ENCODE data around the gene NEURL4. TPM values are rescaled to one million over a fixed set of nuclear protein-coding genes. Genes with fewer than 3 reads are reported as not detected.

Gene NEURL4
- total RNA-seq, 8 experiments from 2014 or later: 11.4 to 44.6 (median 27.1) TPM

GRCh38 chr17:7355573-7355972, 26.4 kb upstream of the NEURL4 start:
- H3K4me1 ChIP-seq (replicated peaks in 1 of 2): peaks cover 25 to 40% of the 10 kb centered on the region in 2 donors
- in situ Hi-C loops (cut with MboI; ENCODE audit: low pct_unique_long_range_greater_than_20kb in 2 of 9, low sequenced_read_pairs in 9 of 9, unreplicated experiment in 9 of 9): no loop called here
- no peak overlapping the region for H3K27ac ChIP-seq
- 20% methylated on average over 2 of the region's 8 CpGs; no CpG with 5 or more reads in 9 of the 10 experiments for whole genome bisulfite sequencing, 10 experiments
- no peak overlapping the region for H3K4me3 ChIP-seq
- ATAC-seq (replicated peaks in 6 of 8): no peak

GRCh38 chr17:7355053-7355452, 25.9 kb upstream of the NEURL4 start, which contains the start of gene TMEM95:
Gene TMEM95 (plus strand): TSS chr17:7355156. CDS start chr17:7355205, 49 bp downstream.
- no peak within 1 kb of the TSS for H3K27ac ChIP-seq
- peak in 1 of 8 experiments; percentile 1 for ATAC-seq (replicated peaks in 6 of 8)
- in situ Hi-C loops (cut with MboI; ENCODE audit: low pct_unique_long_range_greater_than_20kb in 2 of 9, low sequenced_read_pairs in 9 of 9, unreplicated experiment in 9 of 9): no loop called here
- 0 to 78% (median 10%) methylated on average over 1 to 7 of the region's 10 CpGs; no CpG with 5 or more reads in 6 of the 10 experiments for WGBS, 10 experiments
- H3K4me3 ChIP-seq: peak within 1 kb of the TSS in 2 of 5 donors; percentile 4 to 13
- peaks cover 25 to 40% of the 10 kb centered on the region in 2 donors for H3K4me1 ChIP-seq (replicated peaks in 1 of 2)

- Histone ChIP-seq H3K27ac (no peak overlapping the region), H3K4me1 (replicated peaks in 1 of 2) (peaks cover 31 to 46% of the 10 kb centered on the region in 2 donors), H3K4me3 (peak overlapping the region in 2 of 5 donors; percentile 4 to 13)
- in situ Hi-C loops (cut with MboI; ENCODE audit: low pct_unique_long_range_greater_than_20kb in 2 of 9, low sequenced_read_pairs in 9 of 9, unreplicated experiment in 9 of 9): no loop called here
- ATAC-seq (replicated peaks in 6 of 8): peak in 5 of 8 experiments; percentile 8 to 33 (median 13)
- WGBS, 10 experiments: 20 to 100% (median 67%) methylated on average over 1 to 6 of the region's 9 CpGs; no CpG with 5 or more reads in 3 of the 10 experiments
Observed at GRCh38 chr17:7354262-7354843, 25.2 kb upstream of the NEURL4 start.

- in situ Hi-C loops (cut with MboI; ENCODE audit: low pct_unique_long_range_greater_than_20kb in 2 of 9, low sequenced_read_pairs in 9 of 9, unreplicated experiment in 9 of 9): no loop called here
- Histone ChIP-seq H3K27ac (no peak overlapping the region), H3K4me1 (replicated peaks in 1 of 2) (peaks cover 36 to 52% of the 10 kb centered on the region in 2 donors), H3K4me3 (peak overlapping the region in 2 of 5 donors; percentile 74 to 78)
- 40 to 100% (median 90%) methylated on average over 1 to 12 of the region's 37 CpGs; no CpG with 5 or more reads in 4 of the 10 experiments for WGBS, 10 experiments
- ATAC-seq (replicated peaks in 6 of 8): no peak
Observed at GRCh38 chr17:7352910-7353635, 23.9 kb upstream of the NEURL4 start.

GRCh38 chr17:7352503-7352889, 23.4 kb upstream of the NEURL4 start:
- in situ Hi-C loops (cut with MboI; ENCODE audit: low pct_unique_long_range_greater_than_20kb in 2 of 9, low sequenced_read_pairs in 9 of 9, unreplicated experiment in 9 of 9): no loop called here
- no peak for ATAC-seq (replicated peaks in 6 of 8)
- peaks cover 36 to 52% of the 10 kb centered on the region in 2 donors for H3K4me1 ChIP-seq (replicated peaks in 1 of 2)
- H3K4me3 ChIP-seq: peak overlapping the region; percentile 59 to 78 (median 74)
- H3K27ac ChIP-seq: peak overlapping the region; percentile 89 to 94
- WGBS, 10 experiments: 0 to 61% (median 13%) methylated on average over 1 to 10 of the region's 10 CpGs; no CpG with 5 or more reads in 4 of the 10 experiments

- Histone ChIP-seq H3K4me1 (replicated peaks in 1 of 2) (peaks cover 36 to 52% of the 10 kb centered on the region in 2 donors), H3K27ac (peak within 1 kb of the TSS; percentile 89 to 94), H3K4me3 (peak within 1 kb of the TSS; percentile 59 to 78 (median 74))
- 2 to 3% methylated on average over 5 to 18 of the region's 91 CpGs; no CpG with 5 or more reads in 8 of the 10 experiments for WGBS, 10 experiments
- in situ Hi-C loops (cut with MboI; ENCODE audit: low pct_unique_long_range_greater_than_20kb in 2 of 9, low sequenced_read_pairs in 9 of 9, unreplicated experiment in 9 of 9): no loop called here
- peak; percentile 45 to 66 (median 59) for ATAC-seq (replicated peaks in 6 of 8)
Observed at GRCh38 chr17:7351665-7352502, 22.7 kb upstream of the NEURL4 start, which contains the start of gene KCTD11. Gene KCTD11 (plus strand): TSS chr17:7352162.

GRCh38 chr17:7348478-7349242, 19.5 kb upstream of the NEURL4 start:
- Histone ChIP-seq H3K4me1 (replicated peaks in 1 of 2) (peaks cover 21 to 28% of the 10 kb centered on the region in 2 donors), H3K4me3 (no peak overlapping the region), H3K27ac (no peak overlapping the region)
- ATAC-seq (replicated peaks in 6 of 8): no peak
- WGBS, 10 experiments: 88 to 100% (median 93%) methylated on average over 1 to 5 of the region's 19 CpGs; no CpG with 5 or more reads in 7 of the 10 experiments
- in situ Hi-C loops (cut with MboI; ENCODE audit: low pct_unique_long_range_greater_than_20kb in 2 of 9, low sequenced_read_pairs in 9 of 9, unreplicated experiment in 9 of 9): no loop called here

GRCh38 chr17:7347630-7348477, 18.7 kb upstream of the NEURL4 start:
- no peak overlapping the region for H3K4me3 ChIP-seq
- H3K4me1 ChIP-seq (replicated peaks in 1 of 2): peaks cover 17 to 20% of the 10 kb centered on the region in 2 donors
- ATAC-seq (replicated peaks in 6 of 8): no peak
- 80% methylated on average over 2 of the region's 19 CpGs; no CpG with 5 or more reads in 9 of the 10 experiments for WGBS, 10 experiments
- in situ Hi-C loops (cut with MboI; ENCODE audit: low pct_unique_long_range_greater_than_20kb in 2 of 9, low sequenced_read_pairs in 9 of 9, unreplicated experiment in 9 of 9): no loop called here
- no peak overlapping the region for H3K27ac ChIP-seq

- in situ Hi-C loops (cut with MboI; ENCODE audit: low pct_unique_long_range_greater_than_20kb in 2 of 9, low sequenced_read_pairs in 9 of 9, unreplicated experiment in 9 of 9): no loop called here
- 88 to 92% methylated on average over 3 to 6 of the region's 18 CpGs; no CpG with 5 or more reads in 8 of the 10 experiments for WGBS, 10 experiments
- Histone ChIP-seq H3K4me1 (replicated peaks in 1 of 2) (peaks cover 14% of the 10 kb centered on the region in 2 donors), H3K4me3 (no peak overlapping the region), H3K27ac (no peak overlapping the region)
- no peak for ATAC-seq (replicated peaks in 6 of 8)
Observed at GRCh38 chr17:7346761-7347614, 17.9 kb upstream of the NEURL4 start.

- in situ Hi-C loops (cut with MboI; ENCODE audit: low pct_unique_long_range_greater_than_20kb in 2 of 9, low sequenced_read_pairs in 9 of 9, unreplicated experiment in 9 of 9): no loop called here
- no peak overlapping the region for H3K4me3 ChIP-seq
- H3K4me1 ChIP-seq (replicated peaks in 1 of 2): peaks cover 3% of the 10 kb centered on the region in 2 donors
- ATAC-seq (replicated peaks in 6 of 8): no peak
- 50 to 78% (median 55%) methylated on average over 1 to 12 of the region's 15 CpGs; no CpG with 5 or more reads in 7 of the 10 experiments for WGBS, 10 experiments
- H3K27ac ChIP-seq: no peak overlapping the region
Observed at GRCh38 chr17:7343250-7343649, 14.1 kb upstream of the NEURL4 start.

GRCh38 chr17:7341842-7342241, 12.7 kb upstream of the NEURL4 start:
- in situ Hi-C loops (cut with MboI; ENCODE audit: low pct_unique_long_range_greater_than_20kb in 2 of 9, low sequenced_read_pairs in 9 of 9, unreplicated experiment in 9 of 9): no loop called here
- WGBS, 10 experiments: 97 to 100% methylated on average over 1 to 7 of the region's 13 CpGs; no CpG with 5 or more reads in 8 of the 10 experiments
- no peak overlapping the region for H3K4me3 ChIP-seq
- H3K4me1 ChIP-seq (replicated peaks in 1 of 2): peaks cover 3% of the 10 kb centered on the region in 2 donors
- no peak for ATAC-seq (replicated peaks in 6 of 8)
- H3K27ac ChIP-seq: no peak overlapping the region

Data from motor neuron (in vitro differentiated cells).